ENCODE measurements around the gene DNAI2.

Gene DNAI2

GRCh38 chr17:74251051-74251450 is 23.0 kb upstream of the DNAI2 start:
- in situ Hi-C loops (cut with MboI; ENCODE audit: low pct_unique_long_range_greater_than_20kb, low sequenced_read_pairs, unreplicated experiment): no loop called here
- DNase-seq (ENCODE audit: low spot score): no peak
- no peak for TF ChIP-seq CTCF (IDR thresholded peaks at IDR 0.05; ENCODE audit: extremely low read depth, insufficient read depth, missing control alignments)

- no peak for DNase-seq (ENCODE audit: low spot score)
- no peak for TF ChIP-seq CTCF (IDR thresholded peaks at IDR 0.05; ENCODE audit: extremely low read depth, insufficient read depth, missing control alignments)
- in situ Hi-C loops (cut with MboI; ENCODE audit: low pct_unique_long_range_greater_than_20kb, low sequenced_read_pairs, unreplicated experiment): no loop called here
Measured at GRCh38 chr17:74251569-74251968, 22.5 kb upstream of the DNAI2 start.

- in situ Hi-C loops (cut with MboI; ENCODE audit: low pct_unique_long_range_greater_than_20kb, low sequenced_read_pairs, unreplicated experiment): no loop called here
- no peak for DNase-seq (ENCODE audit: low spot score)
- no peak for TF ChIP-seq CTCF (IDR thresholded peaks at IDR 0.05; ENCODE audit: extremely low read depth, insufficient read depth, missing control alignments)
Measured at GRCh38 chr17:74252211-74252610, 21.8 kb upstream of the DNAI2 start.

- in situ Hi-C loops (cut with MboI; ENCODE audit: low pct_unique_long_range_greater_than_20kb, low sequenced_read_pairs, unreplicated experiment): no loop called here
- TF ChIP-seq CTCF (IDR thresholded peaks at IDR 0.05; ENCODE audit: extremely low read depth, insufficient read depth, missing control alignments): no peak
- no peak for DNase-seq (ENCODE audit: low spot score)
Measured at GRCh38 chr17:74253036-74253435, 21.0 kb upstream of the DNAI2 start.

- no peak for TF ChIP-seq CTCF (IDR thresholded peaks at IDR 0.05; ENCODE audit: extremely low read depth, insufficient read depth, missing control alignments)
Measured at GRCh38 chr17:74257311-74257710, 16.7 kb upstream of the DNAI2 start.

GRCh38 chr17:74259667-74260524 is 14.1 kb upstream of the DNAI2 start:
- no peak for DNase-seq (ENCODE audit: low spot score)
- in situ Hi-C loops (cut with MboI; ENCODE audit: low pct_unique_long_range_greater_than_20kb, low sequenced_read_pairs, unreplicated experiment): no loop called here
- TF ChIP-seq CTCF (IDR thresholded peaks at IDR 0.05; ENCODE audit: extremely low read depth, insufficient read depth, missing control alignments): no peak

More at GRCh38 chr17:74257311-74257710, 16.7 kb upstream of the DNAI2 start:
- no peak for DNase-seq (ENCODE audit: low spot score)
- in situ Hi-C loops (cut with MboI; ENCODE audit: low pct_unique_long_range_greater_than_20kb, low sequenced_read_pairs, unreplicated experiment): no loop called here

All from GM13977 (cell line).